DOHH2 (cell line): ENCODE measurements around the gene DMTF1.

Source experiments
- H3F3A ChIP-seq: fragments of 200-600 bp; sonication (generic), shearing (Covaris generic); 2 replicates; pipeline ENCODE4 v1.6.0; 2016; ENCODE audit warnings: antibody characterized with exemption, mild to moderate bottlenecking; ENCODE audit not compliant: control insufficient read depth, insufficient read depth
- H3K27ac ChIP-seq: fragments of 200-600 bp; sonication (generic); 2 replicates; pipeline ENCODE4 v1.5.1; 2014; ENCODE audit warnings: low read depth, mild to moderate bottlenecking, low read length, moderate library complexity
- H3K27me3 ChIP-seq: fragments of 200-600 bp; sonication (generic); 2 replicates; pipeline ENCODE4 v1.6.1; 2014; ENCODE audit warnings: mild to moderate bottlenecking, low read length, mixed read lengths; ENCODE audit not compliant: control insufficient read depth
- H3K36me3 ChIP-seq: fragments of 200-600 bp; sonication (generic); 2 replicates; pipeline ENCODE4 v1.6.1; 2014; ENCODE audit warnings: mild to moderate bottlenecking, low read length, moderate library complexity, mixed read lengths; ENCODE audit not compliant: control insufficient read depth
- H3K4me1 ChIP-seq: fragments of 200-600 bp; sonication (generic); 2 replicates; pipeline ENCODE4 v1.6.1; 2014; ENCODE audit warnings: mild to moderate bottlenecking, low read length, mixed read lengths; ENCODE audit not compliant: control insufficient read depth
- H3K4me2 ChIP-seq: fragments of 200-600 bp; sonication (generic); 2 replicates; pipeline ENCODE4 v1.6.0; 2014; ENCODE audit warnings: mild to moderate bottlenecking, low read length, moderate library complexity
- H3K4me3 ChIP-seq: fragments of 200-600 bp; sonication (generic); 2 replicates; pipeline ENCODE4 v1.5.1; 2014; ENCODE audit warnings: mild to moderate bottlenecking, low read length, mixed read lengths
- H3K79me2 ChIP-seq: fragments of 200-600 bp; sonication (generic); 2 replicates; pipeline ENCODE4 v1.6.1; 2014; ENCODE audit warnings: mild to moderate bottlenecking, low read length, mixed read lengths; ENCODE audit not compliant: control insufficient read depth
- H3K9me2 ChIP-seq: fragments of 200-600 bp; sonication (generic); replicated peaks from 2 replicates; pipeline ENCODE4 v1.6.1; 2014; ENCODE audit warnings: mild to moderate bottlenecking, low read length, mixed read lengths; ENCODE audit not compliant: control insufficient read depth
- H3K9me3 ChIP-seq: fragments of 200-600 bp; sonication (generic); 2 replicates; pipeline ENCODE4 v1.6.1; 2014; ENCODE audit warnings: antibody characterized with exemption, low read length, mixed read lengths; ENCODE audit not compliant: control insufficient read depth, insufficient read depth
- H4K20me1 ChIP-seq: fragments of 200-600 bp; sonication (generic); 2 replicates; pipeline ENCODE4 v1.6.0; 2014; ENCODE audit warnings: low read depth, mild to moderate bottlenecking, antibody characterized with exemption, low read length, moderate library complexity; ENCODE audit not compliant: control insufficient read depth, insufficient read depth
- CTCF ChIP-seq: fragments of 200-600 bp; sonication (generic); IDR thresholded peaks from one replicate; pipeline ENCODE4 v1.5.1; 2014; ENCODE audit warnings: antibody characterized with exemption, mild to moderate bottlenecking, low read depth, low read length; ENCODE audit not compliant: poor library complexity, severe bottlenecking
- EZH2phosphoT487 ChIP-seq: fragments of 200-600 bp; sonication (generic); IDR thresholded peaks from 2 replicates; pipeline ENCODE4 v1.6.1; 2017; ENCODE audit warnings: borderline replicate concordance, mild to moderate bottlenecking, antibody characterized with exemption, low read length, moderate library complexity, mixed read lengths

Gene DMTF1

DNA sequence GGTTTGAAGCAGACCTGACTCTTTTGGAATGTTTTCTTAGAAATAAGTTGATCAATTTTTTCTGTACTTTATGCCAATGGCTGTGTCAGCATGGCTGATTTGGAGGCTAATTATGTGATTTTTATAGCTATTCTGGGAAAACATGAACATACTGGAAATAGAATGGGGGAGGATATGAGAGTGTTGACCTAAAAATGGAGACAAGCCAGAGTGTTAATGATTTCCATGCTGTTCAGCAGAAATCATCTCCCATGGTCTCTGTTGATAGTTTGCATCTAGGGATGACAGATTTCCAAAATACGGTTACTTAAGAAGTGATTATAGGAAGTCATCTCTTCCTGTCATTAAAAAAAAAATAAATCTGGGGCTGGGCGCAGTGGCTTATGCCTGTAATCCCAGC lies 32.7 kb upstream of the DMTF1 start:
- Histone ChIP-seq H3K9me2 (no peaks in the 10 kb centered on the region), H4K20me1 (no peaks in the 10 kb centered on the region), H3K9me3 (peaks cover 3% of the 10 kb centered on the region; the same call in 1 of the 2 replicates), H3F3A (no peaks in the 10 kb centered on the region), H3K27ac (no peak overlapping the region), H3K27me3 (no peaks in the 10 kb centered on the region), H3K79me2 (no peaks in the 10 kb centered on the region), H3K4me3 (no peak overlapping the region), H3K4me1 (no peaks in the 10 kb centered on the region), H3K36me3 (no peaks in the 10 kb centered on the region), H3K4me2 (no peak overlapping the region)
- TF ChIP-seq CTCF (no peak), EZH2phosphoT487 (no peak)

DNA sequence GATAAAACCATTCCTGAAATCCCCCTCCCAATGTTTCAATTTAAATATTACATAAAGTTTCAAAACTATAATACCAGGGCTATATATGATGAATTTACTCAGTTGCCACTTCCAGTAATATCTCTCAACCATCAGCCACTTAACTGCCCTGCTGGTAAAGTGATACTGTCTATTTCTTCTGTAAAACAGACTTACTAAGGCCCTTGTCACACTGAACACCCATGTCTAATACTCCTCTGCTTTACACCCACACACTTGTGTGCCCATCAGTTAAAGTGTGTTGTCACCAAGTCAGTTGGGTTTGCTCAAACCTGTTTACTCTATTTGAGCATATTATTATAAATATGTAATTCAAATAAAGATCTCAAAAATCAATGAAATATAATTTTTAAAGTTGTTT lies 29.1 kb upstream of the DMTF1 start:
- no peaks in the 10 kb centered on the region for H4K20me1 ChIP-seq
- no peaks in the 10 kb centered on the region for H3K4me1 ChIP-seq
- no peaks in the 10 kb centered on the region for H3K9me3 ChIP-seq
- no peaks in the 10 kb centered on the region for H3K9me2 ChIP-seq
- H3K36me3 ChIP-seq: no peaks in the 10 kb centered on the region
- no peaks in the 10 kb centered on the region for H3K27me3 ChIP-seq
- H3F3A ChIP-seq: no peaks in the 10 kb centered on the region
- no peaks in the 10 kb centered on the region for H3K79me2 ChIP-seq
- no peak overlapping the region for H3K4me2 ChIP-seq
- no peak overlapping the region for H3K27ac ChIP-seq
- no peak for TF ChIP-seq CTCF
- TF ChIP-seq EZH2phosphoT487: no peak
- no peak overlapping the region for H3K4me3 ChIP-seq

GRCh38 chr7:87127019-87127418 lies 25.2 kb upstream of the DMTF1 start:
- H3F3A ChIP-seq: no peaks in the 10 kb centered on the region
- TF ChIP-seq CTCF (no peak), EZH2phosphoT487 (no peak)

GRCh38 chr7:87128861-87129267 lies 23.4 kb upstream of the DMTF1 start:
- Histone ChIP-seq H3K4me3 (no peak overlapping the region), H4K20me1 (no peaks in the 10 kb centered on the region), H3K9me2 (no peaks in the 10 kb centered on the region), H3K9me3 (no peaks in the 10 kb centered on the region), H3K27ac (no peak overlapping the region), H3K27me3 (no peaks in the 10 kb centered on the region), H3F3A (no peaks in the 10 kb centered on the region), H3K79me2 (no peaks in the 10 kb centered on the region), H3K36me3 (no peaks in the 10 kb centered on the region), H3K4me2 (no peak overlapping the region), H3K4me1 (peaks cover 3% of the 10 kb centered on the region)
- TF ChIP-seq CTCF (no peak), EZH2phosphoT487 (no peak)

More at GRCh38 chr7:87127019-87127418, 25.2 kb upstream of the DMTF1 start:
- Histone ChIP-seq H3K9me3 (no peaks in the 10 kb centered on the region), H3K4me3 (no peak overlapping the region), H3K79me2 (no peaks in the 10 kb centered on the region), H3K9me2 (no peaks in the 10 kb centered on the region), H3K4me1 (no peaks in the 10 kb centered on the region), H4K20me1 (no peaks in the 10 kb centered on the region), H3K36me3 (no peaks in the 10 kb centered on the region), H3K4me2 (no peak overlapping the region), H3K27me3 (no peaks in the 10 kb centered on the region), H3K27ac (no peak overlapping the region)
